Tibial nerve (tissue), 4 donors: ENCODE measurements around the gene SLC26A3. TPM values are rescaled to one million over a fixed set of nuclear protein-coding genes. Genes with fewer than 3 reads are reported as not detected.

ENCODE experiments used
- DNase-seq, 2 donors: peaks; one replicate each; pipeline ENCODE4 v3.0.0-alpha.2; 2019; ENCODE audit warnings: low spot score in 2 of 2
- H3K27ac ChIP-seq, 4 donors: fragments of 200-600 bp; sonication (generic) in 3 of 4; one replicate each; pipeline ENCODE4 v1.5.1; 2017 to 2019; ENCODE audit warnings: mild to moderate bottlenecking in 1 of 4
- H3K27me3 ChIP-seq, 2 donors: fragments of 200-600 bp; sonication (generic) in 1 of 2; one replicate each; pipeline versions ENCODE4 v1.5.1 to v1.6.0; 2017 to 2019
- H3K36me3 ChIP-seq, 3 donors: fragments of 200-600 bp; sonication (generic); one replicate each; pipeline ENCODE4 v1.5.1; 2018 to 2019
- H3K4me1 ChIP-seq, 4 donors: fragments of 200-600 bp; sonication (generic) in 3 of 4; one replicate each; pipeline ENCODE4 v1.5.1; 2017 to 2019
- H3K4me3 ChIP-seq, 4 donors: fragments of 200-600 bp; sonication (generic) in 3 of 4; one replicate each; pipeline ENCODE4 v1.5.1; 2017 to 2019; ENCODE audit warnings: mild to moderate bottlenecking in 1 of 4, moderate library complexity in 1 of 4
- H3K9me3 ChIP-seq, 4 donors: fragments of 200-600 bp; sonication (generic) in 3 of 4; one replicate each; pipeline ENCODE4 v1.5.1; 2017 to 2019
- CTCF ChIP-seq, 5 experiments: fragments of 200-600 bp in 3 of 5; fragments of 450-650 bp in 2 of 5; sonication (generic) in 3 of 5; IDR thresholded peaks; one replicate each; pipeline ENCODE4 v1.5.1; 2016 to 2019; ENCODE audit warnings: antibody characterized with exemption in 5 of 5, mild to moderate bottlenecking in 3 of 5, moderate library complexity in 2 of 5
- EP300 ChIP-seq, 2 donors: sonication (generic); formaldehyde crosslinking; IDR thresholded peaks; one replicate each; pipeline ENCODE4 v1.6.1; 2017; ENCODE audit warnings: antibody characterized with exemption in 2 of 2, mild to moderate bottlenecking in 1 of 2
- POLR2A ChIP-seq, 2 donors: fragments of 450-650 bp; IDR thresholded peaks; one replicate each; pipeline ENCODE4 v1.6.1; 2017; ENCODE audit warnings: antibody characterized with exemption in 2 of 2, mild to moderate bottlenecking in 2 of 2, moderate library complexity in 2 of 2
- WGBS, 2 donors: methylation state at CpG; one replicate each; pipeline ENCODE4 v1.1.5; 2018; 5-methylcytosine and 5-hydroxymethylcytosine counted together
- total RNA-seq, 4 donors: library from RNA; depleted of rRNA; stranded (reverse); fragments of >200 nt; gene quantifications; one replicate each; pipeline ENCODE4 v1.1.0, GENCODE V29; 2016

Gene SLC26A3
- total RNA-seq, 4 donors from 2014 or later = not detected

GRCh38 chr7:107846324-107846723 lies 43.3 kb upstream of the SLC26A3 start:
- Histone ChIP-seq H3K27me3 (no peaks in the 10 kb centered on the region), H3K4me1 (no peaks in the 10 kb centered on the region), H3K36me3 (no peaks in the 10 kb centered on the region), H3K27ac (no peak overlapping the region), H3K4me3 (no peak overlapping the region), H3K9me3 (no peaks in the 10 kb centered on the region)
- DNase-seq = no peak
- TF ChIP-seq EP300 (IDR thresholded peaks at IDR 0.05) (peak in 1 of 2 donors; percentile 20), CTCF (IDR thresholded peaks at IDR 0.05) (no peak), POLR2A (IDR thresholded peaks at IDR 0.05) (no peak)

- Histone ChIP-seq H3K4me1 (no peaks in the 10 kb centered on the region), H3K9me3 (peaks cover 0 to 3% (median 0%) of the 10 kb centered on the region in 4 donors), H3K27me3 (no peaks in the 10 kb centered on the region), H3K4me3 (no peak overlapping the region), H3K27ac (no peak overlapping the region), H3K36me3 (no peaks in the 10 kb centered on the region)
- 92% methylated on average over 16 of the region's 16 CpGs for WGBS, 2 donors
- no peak for DNase-seq
- TF ChIP-seq EP300 (IDR thresholded peaks at IDR 0.05) (no peak), POLR2A (IDR thresholded peaks at IDR 0.05) (no peak), CTCF (IDR thresholded peaks at IDR 0.05) (no peak)
Observed at GRCh38 chr7:107843184-107843583, 40.2 kb upstream of the SLC26A3 start.

GRCh38 chr7:107842213-107842612 lies 39.2 kb upstream of the SLC26A3 start:
- Histone ChIP-seq H3K27me3 (no peaks in the 10 kb centered on the region), H3K4me1 (no peaks in the 10 kb centered on the region), H3K27ac (no peak overlapping the region), H3K9me3 (peaks cover 0 to 3% (median 0%) of the 10 kb centered on the region in 4 donors), H3K36me3 (no peaks in the 10 kb centered on the region), H3K4me3 (no peak overlapping the region)
- 92 to 96% methylated on average over 3 of the region's 3 CpGs for WGBS, 2 donors
- no peak for DNase-seq
- TF ChIP-seq CTCF (IDR thresholded peaks at IDR 0.05) = no peak
- no peak for TF ChIP-seq POLR2A (IDR thresholded peaks at IDR 0.05)
- TF ChIP-seq EP300 (IDR thresholded peaks at IDR 0.05) = no peak

- no peaks in the 10 kb centered on the region for H3K36me3 ChIP-seq
- no peak for TF ChIP-seq EP300 (IDR thresholded peaks at IDR 0.05)
- no peak for TF ChIP-seq POLR2A (IDR thresholded peaks at IDR 0.05)
- TF ChIP-seq CTCF (IDR thresholded peaks at IDR 0.05) = no peak
- 87 to 88% methylated on average over 5 of the region's 5 CpGs for WGBS, 2 donors
- H3K27ac ChIP-seq = no peak overlapping the region
- no peak for DNase-seq
- H3K4me1 ChIP-seq = no peaks in the 10 kb centered on the region
- H3K4me3 ChIP-seq = no peak overlapping the region
- no peaks in the 10 kb centered on the region for H3K27me3 ChIP-seq
- H3K9me3 ChIP-seq = peaks cover 0 to 3% (median 0%) of the 10 kb centered on the region in 4 donors
Observed at GRCh38 chr7:107838816-107839565, 36.0 kb upstream of the SLC26A3 start.

- no peak overlapping the region for H3K4me3 ChIP-seq
- no peak overlapping the region for H3K27ac ChIP-seq
- peaks cover 0 to 3% (median 0%) of the 10 kb centered on the region in 4 donors for H3K9me3 ChIP-seq
- H3K27me3 ChIP-seq = no peaks in the 10 kb centered on the region
- H3K4me1 ChIP-seq = no peaks in the 10 kb centered on the region
- TF ChIP-seq CTCF (IDR thresholded peaks at IDR 0.05) (no peak), POLR2A (IDR thresholded peaks at IDR 0.05) (no peak), EP300 (IDR thresholded peaks at IDR 0.05) (no peak)
- WGBS, 2 donors = 79 to 80% methylated on average over 3 of the region's 3 CpGs
- no peaks in the 10 kb centered on the region for H3K36me3 ChIP-seq
- DNase-seq = no peak
Observed at GRCh38 chr7:107838024-107838601, 35.1 kb upstream of the SLC26A3 start.
